ENCODE measurements around the gene CDIP1.

Gene CDIP1

GRCh38 chr16:4486126-4486893 is 52.3 kb downstream of the CDIP1 start:
- no peak overlapping the region for H3K4me3 ChIP-seq (ENCODE audit: low read length)
- TF ChIP-seq CTCF (IDR thresholded peaks at IDR 0.05; ENCODE audit: insufficient read depth, low read depth, low read length, missing control alignments), result no peak
- no peak for DNase-seq (ENCODE audit: low read depth)

GRCh38 chr16:4481963-4482362 is 56.6 kb downstream of the CDIP1 start:
- TF ChIP-seq CTCF (IDR thresholded peaks at IDR 0.05; ENCODE audit: insufficient read depth, low read depth, low read length, missing control alignments), result no peak
- no peak for DNase-seq (ENCODE audit: low read depth)
- no peak overlapping the region for H3K4me3 ChIP-seq (ENCODE audit: low read length)

DNA sequence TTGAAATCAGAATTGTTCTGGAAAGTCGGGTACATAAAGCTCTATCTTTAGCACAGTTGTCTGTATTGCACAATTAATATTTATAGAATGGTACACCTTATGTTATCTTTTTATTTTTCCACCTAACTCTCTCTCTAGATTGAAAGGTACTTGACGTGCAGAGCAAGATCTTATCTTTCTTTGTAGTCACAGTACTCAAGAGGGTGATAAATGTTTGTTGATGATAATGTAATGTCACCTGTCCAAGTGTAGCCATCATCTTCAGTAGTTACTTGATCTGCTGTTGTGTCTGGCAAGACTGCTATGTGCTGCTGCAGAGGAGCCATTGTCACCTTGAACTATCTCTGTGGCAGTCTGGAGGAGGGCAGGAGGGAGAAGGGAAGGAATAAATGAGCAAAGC is 57.0 kb downstream of the CDIP1 start:
- no peak for DNase-seq (ENCODE audit: low read depth)
- no peak for TF ChIP-seq CTCF (IDR thresholded peaks at IDR 0.05; ENCODE audit: insufficient read depth, low read depth, low read length, missing control alignments)
- H3K4me3 ChIP-seq (ENCODE audit: low read length), result no peak overlapping the region

GRCh38 chr16:4477966-4478365 is 60.6 kb downstream of the CDIP1 start:
- DNase-seq (ENCODE audit: low read depth), result peak; percentile 97
- TF ChIP-seq CTCF (IDR thresholded peaks at IDR 0.05; ENCODE audit: insufficient read depth, low read depth, low read length, missing control alignments), result peak; percentile 38
- no peak overlapping the region for H3K4me3 ChIP-seq (ENCODE audit: low read length)

- peak; percentile 96 for DNase-seq (ENCODE audit: low read depth)
- peak within 1 kb of the TSS; percentile 49 for H3K4me3 ChIP-seq (ENCODE audit: low read length)
- TF ChIP-seq CTCF (IDR thresholded peaks at IDR 0.05; ENCODE audit: insufficient read depth, low read depth, low read length, missing control alignments), result peak; percentile 5
Measured at GRCh38 chr16:4475880-4476788, 62.4 kb downstream of the CDIP1 start, which contains the start of gene HMOX2. Gene HMOX2, plus strand, starts transcription at chr16:4476398. Its CDS starts 29,127 bp downstream, at chr16:4505525.

DNA sequence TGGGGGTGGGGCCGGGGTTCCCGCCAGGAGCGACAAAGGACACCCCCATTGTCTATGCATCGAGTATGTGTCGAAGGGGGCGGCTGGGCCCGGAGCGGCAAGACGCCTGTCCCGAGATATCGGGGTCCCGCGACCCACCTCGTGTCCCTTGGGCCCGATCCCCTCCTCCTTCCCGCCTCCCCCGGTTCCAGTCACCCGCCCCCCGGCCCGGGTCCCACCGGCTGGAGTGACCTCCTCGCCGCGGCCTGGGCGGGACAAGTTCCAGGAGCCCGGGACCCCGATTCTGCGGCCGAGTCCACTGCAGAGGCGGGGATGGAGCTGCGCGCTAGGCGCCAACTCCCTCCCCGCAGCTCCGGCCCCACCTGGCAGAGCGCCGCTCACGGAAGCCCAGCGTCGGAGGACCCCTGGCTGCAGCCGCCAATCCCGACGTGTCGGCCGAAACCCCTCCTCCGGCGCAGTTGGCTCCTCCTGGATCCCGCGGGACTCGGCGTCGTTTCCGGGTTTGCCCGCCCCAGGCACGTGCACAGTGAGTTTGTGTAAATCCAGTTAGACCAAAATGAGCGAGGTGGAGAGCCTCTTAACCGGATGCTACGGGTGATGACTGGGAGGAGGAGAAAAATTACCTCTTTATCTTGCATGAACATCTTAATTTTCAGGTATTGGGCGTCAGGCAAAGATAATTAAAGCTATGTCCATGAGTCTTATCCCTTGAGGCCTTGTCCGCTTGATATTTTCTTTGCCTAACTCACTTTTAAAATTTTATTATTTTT is 64.2 kb downstream of the CDIP1 start, which contains the start of gene NMRAL1:
NMRAL1 (minus strand) TSS at position 434 of the 770 bp plus-strand sequence. CDS start 493 bp downstream, outside the sequence.
- TF ChIP-seq CTCF (IDR thresholded peaks at IDR 0.05; ENCODE audit: insufficient read depth, low read depth, low read length, missing control alignments), result no peak
- peak within 1 kb of the TSS; percentile 74 for H3K4me3 ChIP-seq (ENCODE audit: low read length)
- peak; percentile 97 for DNase-seq (ENCODE audit: low read depth)

Data from epithelial cell of esophagus (primary cell).